Measurements from ENCODE around the gene SYT17.

Gene SYT17

DNA sequence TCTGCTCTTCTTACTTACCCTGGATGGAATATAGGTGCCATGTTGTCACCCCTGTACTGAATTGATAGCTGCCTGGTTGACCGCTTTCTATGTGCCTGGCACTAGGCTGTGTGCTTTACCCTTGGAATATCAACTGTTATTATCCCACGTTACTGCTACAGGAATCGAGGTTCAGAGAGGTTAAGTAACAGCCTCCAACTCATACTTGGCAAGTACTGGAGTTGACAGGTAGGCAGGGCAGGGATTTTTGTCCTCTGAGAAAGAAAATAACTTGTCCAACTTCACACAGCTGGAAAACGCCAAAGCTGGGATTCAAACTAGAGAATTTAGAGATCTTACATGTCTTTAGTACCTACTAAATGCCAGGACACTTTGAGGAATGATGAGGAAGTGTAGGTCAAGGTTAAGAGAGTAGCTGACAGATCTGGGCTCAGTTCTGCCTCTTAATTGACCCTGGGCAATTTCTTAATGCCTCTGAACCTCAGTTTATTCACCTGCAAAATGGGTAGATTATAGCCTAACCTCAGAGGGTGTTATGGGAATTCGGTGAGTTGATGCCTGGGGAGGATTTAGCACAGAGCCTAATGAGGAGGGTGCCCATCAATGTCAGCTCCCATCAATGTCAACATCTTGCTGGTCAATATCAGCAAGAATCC is 28.5 kb upstream of the SYT17 start:
- no peak for DNase-seq

DNA sequence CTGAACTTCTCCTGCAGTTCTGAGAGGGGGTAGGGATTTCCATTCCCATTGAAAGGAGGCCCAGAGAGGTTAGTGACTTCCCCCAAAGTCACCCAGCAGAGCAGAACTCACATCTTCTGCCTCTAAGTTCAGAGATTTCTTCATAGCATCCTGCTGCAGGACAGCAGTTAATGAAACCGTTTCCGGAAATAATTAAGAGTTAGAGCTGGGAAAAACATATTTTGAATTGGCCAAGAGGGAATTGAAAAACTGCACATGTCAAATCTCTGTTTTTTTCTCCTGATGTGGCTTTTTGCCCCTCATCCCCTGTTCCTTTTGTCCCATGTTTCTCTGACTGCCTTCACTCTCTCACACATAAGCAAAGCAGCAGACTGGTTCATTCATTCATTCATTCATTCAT is 27.6 kb upstream of the SYT17 start:
- DNase-seq, result no peak

DNA sequence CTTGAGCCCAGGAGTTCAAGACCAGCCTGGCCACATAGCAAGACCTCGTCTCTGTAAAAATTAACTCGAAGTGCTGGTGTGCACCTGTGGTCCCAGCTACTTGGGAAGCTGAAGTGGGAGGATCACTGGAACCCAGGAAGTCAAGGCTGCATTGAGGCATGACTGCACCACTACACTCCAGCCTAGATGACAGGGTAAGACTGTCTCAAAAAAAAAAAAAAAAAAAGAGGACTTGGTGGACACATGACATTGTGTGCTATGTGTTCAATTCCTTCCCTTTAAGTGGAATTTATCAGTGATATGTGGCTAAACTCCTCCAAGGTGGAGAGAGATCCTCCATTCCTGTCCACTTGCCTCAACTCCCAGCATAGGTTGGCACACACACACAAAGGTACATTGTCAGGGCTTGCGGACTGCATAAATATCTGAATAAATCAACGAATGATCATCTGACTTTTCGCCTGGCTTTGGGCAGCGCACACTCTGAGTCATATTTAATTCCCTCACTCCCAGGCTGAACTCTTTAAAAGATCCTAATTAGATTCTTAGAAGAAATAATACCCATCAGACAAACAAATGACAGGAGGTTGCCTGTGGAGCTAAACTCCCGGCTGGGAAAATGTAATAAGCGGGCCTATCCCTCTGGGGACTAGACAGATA is 25.0 kb upstream of the SYT17 start:
- no peak for DNase-seq

GRCh38 chr16:19143599-19143956 is 24.5 kb upstream of the SYT17 start:
- DNase-seq, result no peak

GRCh38 chr16:19145010-19145409 is 23.0 kb upstream of the SYT17 start:
- DNase-seq, result no peak

DNA sequence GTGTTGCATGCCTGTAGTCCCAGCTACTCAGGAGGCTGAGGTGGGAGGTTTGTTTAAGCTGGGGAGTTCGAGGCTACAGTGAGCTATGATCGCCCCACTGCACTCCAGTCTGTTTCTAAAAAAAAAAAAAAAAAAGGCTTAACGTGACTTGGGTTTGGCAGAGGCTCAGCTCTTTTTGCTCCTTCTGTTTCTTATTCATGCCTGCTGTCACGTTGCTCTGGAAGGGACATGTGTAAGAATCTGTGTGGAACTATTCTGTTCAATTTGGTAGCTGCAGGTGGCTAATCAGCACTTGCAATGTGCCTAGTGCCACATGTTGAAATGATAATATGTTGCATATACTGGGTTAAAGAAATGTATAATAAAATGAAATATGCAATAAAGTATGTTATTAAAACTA is 20.9 kb upstream of the SYT17 start:
- DNase-seq, result no peak

- no peak for DNase-seq
Observed at GRCh38 chr16:19147627-19148026, 20.4 kb upstream of the SYT17 start.

- no peak for DNase-seq
Observed at GRCh38 chr16:19148189-19148588, 19.9 kb upstream of the SYT17 start.

GRCh38 chr16:19151310-19151709 is 16.7 kb upstream of the SYT17 start:
- DNase-seq, result no peak

DNA sequence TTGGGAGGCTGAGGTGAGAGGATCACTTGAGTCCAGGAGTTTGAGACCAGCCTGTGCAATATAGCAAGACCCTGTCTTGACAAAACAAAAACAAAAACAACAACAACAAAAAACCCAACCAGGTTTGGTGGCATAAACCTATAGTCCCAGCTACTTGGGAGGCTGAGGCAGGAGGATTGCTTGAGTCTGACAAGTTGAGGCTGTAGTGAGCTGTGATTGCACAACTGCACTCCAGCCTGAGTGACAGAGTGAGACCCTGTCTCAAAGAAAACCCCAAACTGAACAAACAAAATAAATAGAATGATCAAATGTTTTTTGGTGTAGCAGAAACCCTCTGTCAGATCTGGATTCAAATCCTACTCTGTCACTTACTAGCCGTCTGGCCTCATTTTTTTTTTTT is 16.0 kb upstream of the SYT17 start:
- no peak for DNase-seq

- no peak for DNase-seq
Observed at GRCh38 chr16:19153876-19154275, 14.2 kb upstream of the SYT17 start.

- no peak for DNase-seq
Observed at GRCh38 chr16:19162085-19162484, 6.0 kb upstream of the SYT17 start.

- DNase-seq, result no peak
Observed at GRCh38 chr16:19163215-19163614, 4.8 kb upstream of the SYT17 start.

DNA sequence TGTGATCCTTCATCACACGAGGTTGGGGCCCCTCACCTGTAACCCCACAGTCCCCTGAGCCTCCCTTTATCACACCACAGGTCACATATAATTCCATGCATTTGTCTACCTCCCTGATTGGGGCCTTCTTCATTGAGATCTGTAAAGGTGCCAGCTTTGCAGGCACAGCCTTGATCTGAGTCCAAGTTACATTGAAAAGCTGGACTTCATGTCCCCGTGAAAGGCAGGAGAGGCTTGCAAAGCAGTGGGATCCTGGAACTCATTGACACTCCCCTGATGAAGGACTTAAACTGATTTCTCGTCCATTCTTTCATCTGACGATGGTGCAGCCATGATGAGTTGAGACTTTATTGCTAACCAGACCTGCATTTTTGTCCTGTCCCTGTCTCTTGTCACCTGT is 3.8 kb upstream of the SYT17 start:
- no peak for DNase-seq

- no peak for DNase-seq
Observed at GRCh38 chr16:19165101-19165500, 2.9 kb upstream of the SYT17 start.

DNA sequence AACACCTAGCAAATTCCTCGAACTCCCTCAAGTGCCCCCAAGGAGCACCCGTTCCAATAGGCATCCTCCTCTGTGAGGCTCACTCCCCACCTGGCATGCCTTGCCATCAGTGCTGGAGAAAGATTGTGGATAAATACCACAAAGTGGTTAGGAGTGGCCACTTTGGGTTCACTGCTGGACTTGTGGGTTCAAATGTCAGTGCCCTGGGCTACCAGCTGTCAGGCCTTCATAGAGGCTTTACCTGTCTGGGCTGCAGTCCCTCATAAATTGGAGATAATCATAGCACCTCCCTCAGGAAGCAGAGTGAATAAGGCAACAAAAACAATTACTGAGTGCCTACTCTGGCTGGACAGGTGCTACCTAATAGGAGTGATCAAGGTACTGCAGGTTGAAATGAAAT is 1.5 kb upstream of the SYT17 start:
- DNase-seq, result peak; percentile 49

DNA sequence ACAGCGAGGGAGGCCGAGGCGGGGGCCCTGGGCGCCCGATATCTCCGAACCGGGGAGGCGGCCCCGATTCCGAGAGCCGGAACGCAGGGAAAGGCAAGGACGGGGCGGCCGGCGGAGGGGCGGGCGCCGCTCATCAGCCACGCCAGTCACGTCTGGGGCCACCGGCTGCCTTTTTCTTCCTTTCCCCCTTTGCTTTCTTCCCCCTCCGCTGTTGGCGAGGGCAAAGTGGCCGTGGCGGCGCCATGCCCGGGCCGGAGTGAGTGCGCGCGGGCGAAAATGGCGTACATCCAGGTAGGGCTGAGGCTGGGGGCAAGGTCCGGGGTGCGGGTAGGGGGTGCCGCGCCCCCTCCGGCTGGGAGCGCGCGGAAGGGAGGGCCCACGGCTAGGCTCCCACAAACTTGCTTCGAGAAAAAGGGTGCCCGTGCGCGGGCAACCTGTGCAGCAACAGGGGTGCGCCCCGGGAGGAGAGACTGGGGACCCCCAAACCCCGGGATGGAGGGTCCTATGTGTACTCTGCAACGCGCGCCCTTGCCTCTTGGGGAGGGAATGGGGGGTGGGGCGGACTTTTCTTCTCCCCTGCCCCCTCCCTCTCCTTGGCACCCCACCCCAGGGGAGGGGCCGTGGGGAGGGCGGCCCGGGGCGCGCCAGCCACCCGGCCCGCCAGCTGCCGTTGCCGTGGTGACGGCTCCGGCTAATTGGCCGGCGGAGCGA is 486 bp downstream of the SYT17 start:
- DNase-seq, result peak; percentile 59

- DNase-seq, result no peak
Observed at GRCh38 chr16:19169082-19169639, 1.1 kb downstream of the SYT17 start.

DNA sequence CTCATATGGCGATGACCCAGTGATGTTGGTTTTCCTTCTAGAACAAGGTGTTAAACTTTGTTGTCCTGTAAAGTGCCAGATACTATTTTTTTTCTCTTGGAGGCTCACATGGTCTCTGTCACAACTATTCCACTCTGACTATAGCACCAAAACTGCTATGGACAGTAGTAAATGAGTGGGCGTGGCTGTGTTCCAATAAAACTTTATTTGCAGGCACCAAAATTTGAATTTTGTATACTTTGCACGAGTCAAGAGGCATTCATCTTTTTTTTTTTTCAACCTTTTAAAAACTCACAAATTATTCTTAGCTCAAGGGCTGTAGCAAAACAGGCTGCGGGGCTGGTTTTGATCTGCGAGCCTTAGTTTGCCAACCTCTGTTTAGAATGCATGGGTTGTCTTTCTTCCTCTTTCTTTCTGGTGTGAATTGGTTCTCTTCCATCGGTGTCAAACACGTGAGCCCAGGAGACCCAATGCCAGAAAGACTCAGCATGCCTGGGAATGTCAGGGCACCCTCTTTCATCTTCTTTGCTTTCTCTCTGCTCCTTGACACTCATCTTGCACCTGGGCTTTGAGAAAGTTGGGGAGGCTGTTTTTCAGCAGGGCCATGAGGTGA is 2.1 kb downstream of the SYT17 start:
- no peak for DNase-seq

DNA sequence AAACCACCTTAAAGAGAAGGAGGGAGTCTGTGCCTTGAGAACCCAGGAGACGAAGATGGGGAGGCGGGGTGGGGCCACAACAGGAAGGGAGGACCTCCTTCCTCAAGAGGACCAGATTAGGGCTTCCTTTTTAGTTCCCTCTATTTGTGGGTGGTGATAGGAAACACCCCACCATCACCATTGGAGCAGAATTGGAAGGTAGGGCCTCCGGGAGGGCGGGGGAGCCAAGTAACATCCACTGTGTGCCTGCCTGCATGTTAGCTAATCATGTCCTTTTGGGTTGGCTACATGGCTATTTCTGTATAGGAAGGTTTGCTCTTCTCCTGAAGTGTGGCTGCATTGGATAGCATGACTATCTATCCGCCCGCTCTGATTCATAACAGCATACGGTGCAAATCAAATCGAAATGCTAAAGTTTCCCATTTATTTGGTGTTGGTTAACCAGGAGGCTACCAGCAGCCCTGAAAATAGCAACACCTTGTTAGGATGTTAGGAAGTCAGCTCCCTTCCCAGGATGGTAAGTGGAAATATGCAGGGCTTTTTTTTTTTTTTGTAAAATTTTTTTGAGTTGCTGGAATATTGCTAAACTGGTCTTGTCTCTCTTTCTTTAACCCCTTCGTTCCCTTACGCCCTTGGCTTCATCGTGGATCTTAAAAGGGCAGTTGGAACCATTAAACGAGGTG is 4.2 kb downstream of the SYT17 start:
- no peak for DNase-seq

- DNase-seq, result no peak
Observed at GRCh38 chr16:19173059-19173458, 5.0 kb downstream of the SYT17 start.

- no peak for DNase-seq
Observed at GRCh38 chr16:19173649-19174383, 5.8 kb downstream of the SYT17 start.
